H1 (cell line): ENCODE measurements around the gene OSBPL9. TPM values are rescaled to one million over a fixed set of nuclear protein-coding genes. Genes with fewer than 3 reads are reported as not detected.

Experiments
- CTCF ChIA-PET: fragments of 300-600 bp; sonication (Branson Sonifier 250); formaldehyde crosslinking; loops from one replicate; lab custom pipeline; 2021; ENCODE audit not compliant: partially characterized antibody; lab: Charles Lee
- POLR2A ChIA-PET: fragments of 300-600 bp; sonication (Branson Sonifier 250); formaldehyde crosslinking; loops from one replicate; lab custom pipeline; 2021; ENCODE audit warnings: inconsistent platforms; ENCODE audit not compliant: partially characterized antibody; lab: Charles Lee
- DNase-seq, 2 experiments: peaks; one replicate each; pipeline versions ENCODE4 v3.0.0 to v3.0.0-alpha.2; 2010 to 2022; ENCODE audit warnings: low spot score in 2 of 2, low read depth in 1 of 2, mixed read lengths in 1 of 2
- FAIRE-seq: peaks from 2 replicates; lab custom pipeline; 2011; peaks lifted over from hg19 to GRCh38; lab: Jason Lieb, UNC
- H2AFZ ChIP-seq: 2 replicates; pipeline ENCODE4 v1.8.1; 2012; ENCODE audit warnings: low read length, inconsistent platforms
- H2AK5ac ChIP-seq: 2 replicates; pipeline ENCODE4 v1.6.1; 2013; ENCODE audit warnings: low read depth, low read length
- H2BK120ac ChIP-seq: replicated peaks from 2 replicates; pipeline ENCODE3; 2013; ENCODE audit warnings: low read depth, low read length, inconsistent platforms
- H2BK12ac ChIP-seq: 2 replicates; pipeline ENCODE4 v1.6.1; 2013; ENCODE audit warnings: low read depth, low read length
- H2BK15ac ChIP-seq: 2 replicates; pipeline ENCODE4 v1.6.1; 2013; ENCODE audit warnings: low read length
- H2BK20ac ChIP-seq: 2 replicates; pipeline ENCODE4 v1.6.1; 2013; ENCODE audit warnings: low read length
- H2BK5ac ChIP-seq: 2 replicates; pipeline ENCODE4 v1.6.1; 2013; ENCODE audit warnings: low read depth, low read length
- H3K14ac ChIP-seq: 2 replicates; pipeline ENCODE4 v1.6.1; 2013; ENCODE audit warnings: inconsistent platforms; ENCODE audit not compliant: insufficient read length
- H3K18ac ChIP-seq: 2 replicates; pipeline ENCODE4 v1.6.1; 2013; ENCODE audit warnings: low read length; ENCODE audit errors: extremely low read depth
- H3K23ac ChIP-seq: 2 replicates; pipeline ENCODE4 v1.6.1; 2013; ENCODE audit warnings: inconsistent platforms; ENCODE audit not compliant: insufficient read length
- H3K23me2 ChIP-seq: 2 replicates; pipeline ENCODE4 v1.6.1; 2013; ENCODE audit warnings: low read depth, low read length
- H3K27ac ChIP-seq: 2 replicates; pipeline ENCODE4 v1.6.1; 2011; ENCODE audit warnings: low read depth, low read length, inconsistent platforms
- H3K27me3 ChIP-seq, 4 experiments: replicated peaks in 1 of 4; 1 replicate in 1 of 4; 2 replicates in 3 of 4; pipeline versions ENCODE4 v1.6.1 to v1.8.1; 2011 to 2013; ENCODE audit warnings: low read length in 3 of 4, mild to moderate bottlenecking in 3 of 4, inconsistent platforms in 2 of 4, mixed read lengths in 2 of 4, moderate library complexity in 1 of 4; ENCODE audit not compliant: control insufficient read depth in 3 of 4, insufficient read depth in 3 of 4; ENCODE audit errors: extremely low read depth in 1 of 4
- H3K36me3 ChIP-seq, 4 experiments: 2 replicates each; pipeline versions ENCODE4 v1.6.1 to v1.8.1; 2011 to 2013; ENCODE audit warnings: mild to moderate bottlenecking in 4 of 4, low read length in 3 of 4, moderate library complexity in 2 of 4, control low read depth in 1 of 4, inconsistent platforms in 1 of 4; ENCODE audit not compliant: insufficient read depth in 4 of 4, control insufficient read depth in 2 of 4
- H3K4ac ChIP-seq: replicated peaks from 2 replicates; pipeline ENCODE3; 2013; ENCODE audit warnings: low read length, low read depth, mixed read lengths, inconsistent platforms; ENCODE audit not compliant: insufficient read length
- H3K4me1 ChIP-seq, 4 experiments: replicated peaks in 1 of 4; 1 replicate in 1 of 4; 2 replicates in 3 of 4; pipeline versions ENCODE4 v1.6.1 to v1.8.1; 2011 to 2013; ENCODE audit warnings: low read length in 3 of 4, inconsistent platforms in 2 of 4, mixed read lengths in 1 of 4; ENCODE audit not compliant: insufficient read depth in 4 of 4, control insufficient read depth in 3 of 4
- H3K4me2 ChIP-seq, 2 experiments: 2 replicates each; pipeline versions ENCODE4 v1.6.1 to v1.8.1; 2011 to 2013; ENCODE audit warnings: low read depth in 2 of 2, low read length in 2 of 2, control low read depth in 1 of 2, inconsistent platforms in 1 of 2, mild to moderate bottlenecking in 1 of 2; ENCODE audit not compliant: insufficient read depth in 1 of 2
- H3K4me3 ChIP-seq, 4 experiments: fragments of 200-600, 300-600 bp in 1 of 4; sonication (generic), shearing (Covaris generic), sonication (Bioruptor Twin) in 1 of 4; 2 replicates each; pipeline versions ENCODE4 v1.5.1 to v1.8.1; 2011 to 2016; ENCODE audit warnings: low read length in 4 of 4, low read depth in 3 of 4, control low read depth in 2 of 4, inconsistent platforms in 2 of 4, mild to moderate bottlenecking in 2 of 4, mixed read lengths in 1 of 4, moderate library complexity in 1 of 4; ENCODE audit not compliant: insufficient read depth in 2 of 4; ENCODE audit errors: extremely low read depth in 1 of 4
- H3K56ac ChIP-seq: replicated peaks from 2 replicates; pipeline ENCODE3; 2013; ENCODE audit warnings: low read depth, mild to moderate bottlenecking, mixed read lengths, low read length, inconsistent platforms; ENCODE audit not compliant: insufficient read length
- H3K79me1 ChIP-seq: 2 replicates; pipeline ENCODE4 v1.6.1; 2013; ENCODE audit warnings: low read depth, low read length, control low read depth
- H3K79me2 ChIP-seq, 2 experiments: 2 replicates each; pipeline versions ENCODE4 v1.6.1 to v1.8.1; 2012 to 2013; ENCODE audit warnings: low read length in 2 of 2, mild to moderate bottlenecking in 2 of 2, inconsistent platforms in 1 of 2; ENCODE audit not compliant: insufficient read depth in 2 of 2, control insufficient read depth in 1 of 2
- H3K9ac ChIP-seq, 4 experiments: replicated peaks in 1 of 4; 1 replicate in 1 of 4; 2 replicates in 3 of 4; pipeline versions ENCODE4 v1.6.1 to v1.8.1; 2011 to 2013; ENCODE audit warnings: low read depth in 3 of 4, low read length in 3 of 4, control low read depth in 2 of 4, mild to moderate bottlenecking in 2 of 4, moderate library complexity in 2 of 4, inconsistent platforms in 1 of 4; ENCODE audit errors: extremely low read depth in 1 of 4
- H3K9me3 ChIP-seq, 2 experiments: 2 replicates each; pipeline versions ENCODE4 v1.6.1 to v1.8.1; 2012 to 2013; ENCODE audit warnings: mild to moderate bottlenecking in 2 of 2, moderate library complexity in 2 of 2, control low read depth in 1 of 2, inconsistent platforms in 1 of 2, low read depth in 1 of 2, low read length in 1 of 2, mixed read lengths in 1 of 2; ENCODE audit not compliant: insufficient read depth in 2 of 2
- H4K20me1 ChIP-seq, 2 experiments: replicated peaks in 1 of 2; 2 replicates each; pipeline versions ENCODE3 to v1.8.1; 2011 to 2013; ENCODE audit warnings: inconsistent platforms in 2 of 2, low read length in 2 of 2, mild to moderate bottlenecking in 1 of 2; ENCODE audit not compliant: insufficient read depth in 2 of 2, control insufficient read depth in 1 of 2
- H4K5ac ChIP-seq: 2 replicates; pipeline ENCODE4 v1.6.1; 2013; ENCODE audit warnings: low read length, low read depth, mixed read lengths, inconsistent platforms; ENCODE audit not compliant: insufficient read length
- H4K8ac ChIP-seq: 2 replicates; pipeline ENCODE4 v1.8.0; 2013; ENCODE audit warnings: mild to moderate bottlenecking, moderate library complexity, low read length, inconsistent platforms; ENCODE audit not compliant: insufficient read depth; ENCODE audit errors: extremely low read depth
- H4K91ac ChIP-seq: replicated peaks from 2 replicates; pipeline ENCODE3; 2013; ENCODE audit warnings: low read length, mixed read lengths, inconsistent platforms; ENCODE audit not compliant: insufficient read length
- FOSL1 ChIP-seq: IDR thresholded peaks from 2 replicates; pipeline ENCODE4 v1.6.1; 2011; ENCODE audit warnings: mild to moderate bottlenecking, low read depth, low read length, moderate library complexity; ENCODE audit not compliant: insufficient read depth
- KDM1A ChIP-seq: fragments of 200-600, 300-600 bp; sonication (generic); IDR thresholded peaks from 2 replicates; pipeline ENCODE4 v1.7.1; 2016; ENCODE audit warnings: mild to moderate bottlenecking, low read length, borderline replicate concordance
- NANOG ChIP-seq: IDR thresholded peaks from 2 replicates; pipeline ENCODE4 v1.6.1; 2011; ENCODE audit warnings: low read length, low read depth, mild to moderate bottlenecking, inconsistent platforms; ENCODE audit not compliant: insufficient read depth, poor library complexity, severe bottlenecking
- PHF8 ChIP-seq: fragments of 200-600 bp; sonication (generic); conservative IDR thresholded peaks from 2 replicates; pipeline ENCODE4 v1.7.1; 2012; ENCODE audit warnings: low read depth, mild to moderate bottlenecking, inconsistent platforms, low read length, moderate library complexity
- SAP30 ChIP-seq: fragments of 300-600 bp; sonication (generic); IDR thresholded peaks from 2 replicates; pipeline ENCODE4 v1.7.1; 2012; ENCODE audit warnings: low read length, moderate library complexity, mild to moderate bottlenecking, inconsistent platforms; ENCODE audit not compliant: insufficient read depth, insufficient replicate concordance
- SIN3A ChIP-seq, 2 experiments: IDR thresholded peaks in 1 of 2; conservative IDR thresholded peaks in 1 of 2; 2 replicates each; pipeline ENCODE4 v1.6.1; 2011 to 2012; ENCODE audit warnings: low read length in 2 of 2, improper control_type of control experiment in 1 of 2, low read depth in 1 of 2, mild to moderate bottlenecking in 1 of 2
- TAF1 ChIP-seq: IDR thresholded peaks from 2 replicates; pipeline ENCODE4 v1.6.1; 2011; ENCODE audit warnings: mild to moderate bottlenecking, low read depth, low read length
- WGBS, 2 experiments: shearing (Covaris generic) in 1 of 2; methylation state at CpG; one replicate each; pipeline versions ENCODE4 v1.1.6 to v1.1.7; 2013 to 2015; ENCODE audit warnings: low lambda C conversion rate in 2 of 2, mixed read lengths in 2 of 2, inconsistent platforms in 1 of 2, low coverage in 1 of 2, missing lambda C conversion rate in 1 of 2; ENCODE audit not compliant: insufficient replicate concordance in 2 of 2, insufficient coverage in 1 of 2, insufficient read length in 1 of 2; ENCODE audit errors: extremely low coverage in 1 of 2, missing lambda C conversion rate in 1 of 2; 5-methylcytosine and 5-hydroxymethylcytosine counted together
- polyA plus RNA-seq, 7 experiments: library from polyadenylated mRNA; depleted of rRNA in 3 of 7; stranded (reverse) in 5 of 7; unstranded in 2 of 7; fragments of >200 nt in 5 of 7; fragments of 200-250 nt in 2 of 7; gene quantifications; 1 replicate in 5 of 7; 2 replicates in 1 of 7; 4 replicates in 1 of 7; pipeline versions ENCODE4 v1.2.1 to v1.2.3, GENCODE V29; 2011 to 2013; ENCODE audit warnings: missing spikeins in 2 of 7, mixed read lengths in 2 of 7
- total RNA-seq: library from RNA; stranded (reverse); fragmentation: NEBNext Ultra II Directional; extraction: Animal tissue kit (Norgen Biotek cat#: 25700); gene quantifications from 2 replicates; pipeline ENCODE4 v1.2.1, GENCODE V29; 2021

Gene OSBPL9
- total and polyA plus RNA-seq, 2 of the 8 experiments (the other 6 are each of a cell fraction or from before 2014, with no cell fraction given): 58.2 to 71.6 TPM

DNA sequence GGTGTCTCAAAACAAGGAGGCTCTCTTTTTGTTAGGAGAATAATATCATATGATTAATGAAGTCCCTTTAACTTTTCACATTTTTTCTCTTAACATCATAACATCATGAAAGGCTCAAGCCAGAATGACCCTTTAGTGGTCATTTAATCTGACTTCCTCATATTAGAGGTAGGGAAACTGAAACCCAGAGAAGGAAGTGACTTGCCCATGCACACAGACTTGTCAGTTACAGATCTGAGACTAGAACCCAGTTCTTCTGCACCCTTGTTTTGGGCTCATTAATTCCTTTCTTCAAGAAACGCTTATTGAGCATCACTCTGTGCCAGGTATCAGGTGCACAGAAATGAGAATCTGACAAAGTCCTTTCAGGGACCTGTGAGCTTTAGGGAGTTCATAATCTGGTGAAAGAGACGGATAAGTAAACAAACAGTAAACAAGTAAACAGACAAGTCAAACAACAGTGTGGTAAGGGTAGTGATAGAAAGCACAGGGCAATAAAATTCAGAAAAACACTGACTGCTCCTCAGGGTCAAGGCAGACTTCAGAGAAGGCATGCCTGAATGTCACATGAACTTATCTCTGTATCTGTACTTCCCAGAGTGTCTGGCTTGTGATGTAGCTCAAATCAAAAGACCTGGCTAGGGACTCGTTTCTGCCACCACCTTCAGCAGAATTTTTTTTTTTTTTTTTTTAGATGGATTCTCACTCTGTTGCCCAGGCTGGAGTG, 38.3 kb upstream of the OSBPL9 start:
- no peak overlapping the region for H3K4ac ChIP-seq
- H4K20me1 ChIP-seq: no peaks in the 10 kb centered on the region
- no peaks in the 10 kb centered on the region for H3K79me1 ChIP-seq
- no peak overlapping the region for H3K27ac ChIP-seq
- no peak overlapping the region for H3K4me3 ChIP-seq
- no peak for DNase-seq
- ChIA-PET POLR2A (no interaction called here), CTCF (interaction anchor here (1.1 kb wide), 1 partner anchor 38 kb away, joined by 3 read pairs; no protein-coding TSS in a partner anchor)
- FAIRE-seq: no peak
- no peak overlapping the region for H2BK120ac ChIP-seq
- no peak overlapping the region for H2AK5ac ChIP-seq
- no peaks in the 10 kb centered on the region for H3K36me3 ChIP-seq
- no peak overlapping the region for H3K14ac ChIP-seq
- no peaks in the 10 kb centered on the region for H3K4me1 ChIP-seq
- H2BK15ac ChIP-seq: no peak overlapping the region
- H3K23ac ChIP-seq: no peak overlapping the region
- no peaks in the 10 kb centered on the region for H3K27me3 ChIP-seq
- no peak overlapping the region for H3K4me2 ChIP-seq
- H4K91ac ChIP-seq: no peak overlapping the region
- no peak overlapping the region for H3K18ac ChIP-seq
- no peak overlapping the region for H4K5ac ChIP-seq
- no peak overlapping the region for H3K56ac ChIP-seq
- no peaks in the 10 kb centered on the region for H3K9me3 ChIP-seq
- H2AFZ ChIP-seq: no peak overlapping the region
- H3K79me2 ChIP-seq: no peaks in the 10 kb centered on the region
- no peak overlapping the region for H4K8ac ChIP-seq
- H3K23me2 ChIP-seq: no peaks in the 10 kb centered on the region
- WGBS, 2 experiments: 83% methylated on average over 3 of the region's 3 CpGs; no CpG with 5 or more reads in 1 of the 2 experiments
- H3K9ac ChIP-seq: no peak overlapping the region
- H2BK20ac ChIP-seq: no peak overlapping the region
- no peak overlapping the region for H2BK5ac ChIP-seq
- H2BK12ac ChIP-seq: no peak overlapping the region
- TF ChIP-seq SAP30: no peak
- TF ChIP-seq NANOG: no peak
- no peak for TF ChIP-seq PHF8
- no peak for TF ChIP-seq FOSL1
- no peak for TF ChIP-seq TAF1
- TF ChIP-seq SIN3A (conservative IDR thresholded peaks at IDR 0.05 in 1 of 2, IDR thresholded peaks at IDR 0.05 in 1 of 2; ENCODE audit: low read depth in 1 of 2, low read length in 2 of 2): no peak
- TF ChIP-seq KDM1A: no peak
